ENCODE data around the gene ATXN10. TPM values are rescaled to one million over a fixed set of nuclear protein-coding genes. Genes with fewer than 3 reads are reported as not detected.
"Not testable (repeated sequence)": the region's sequence is repeated elsewhere in the genome, so short reads cannot be mapped to it uniquely, and the experiment has no call there.

Gene ATXN10, protein sequence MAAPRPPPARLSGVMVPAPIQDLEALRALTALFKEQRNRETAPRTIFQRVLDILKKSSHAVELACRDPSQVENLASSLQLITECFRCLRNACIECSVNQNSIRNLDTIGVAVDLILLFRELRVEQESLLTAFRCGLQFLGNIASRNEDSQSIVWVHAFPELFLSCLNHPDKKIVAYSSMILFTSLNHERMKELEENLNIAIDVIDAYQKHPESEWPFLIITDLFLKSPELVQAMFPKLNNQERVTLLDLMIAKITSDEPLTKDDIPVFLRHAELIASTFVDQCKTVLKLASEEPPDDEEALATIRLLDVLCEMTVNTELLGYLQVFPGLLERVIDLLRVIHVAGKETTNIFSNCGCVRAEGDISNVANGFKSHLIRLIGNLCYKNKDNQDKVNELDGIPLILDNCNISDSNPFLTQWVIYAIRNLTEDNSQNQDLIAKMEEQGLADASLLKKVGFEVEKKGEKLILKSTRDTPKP
- total RNA-seq: 10 to 100 TPM; 79.8 to 83.7 TPM

DNA sequence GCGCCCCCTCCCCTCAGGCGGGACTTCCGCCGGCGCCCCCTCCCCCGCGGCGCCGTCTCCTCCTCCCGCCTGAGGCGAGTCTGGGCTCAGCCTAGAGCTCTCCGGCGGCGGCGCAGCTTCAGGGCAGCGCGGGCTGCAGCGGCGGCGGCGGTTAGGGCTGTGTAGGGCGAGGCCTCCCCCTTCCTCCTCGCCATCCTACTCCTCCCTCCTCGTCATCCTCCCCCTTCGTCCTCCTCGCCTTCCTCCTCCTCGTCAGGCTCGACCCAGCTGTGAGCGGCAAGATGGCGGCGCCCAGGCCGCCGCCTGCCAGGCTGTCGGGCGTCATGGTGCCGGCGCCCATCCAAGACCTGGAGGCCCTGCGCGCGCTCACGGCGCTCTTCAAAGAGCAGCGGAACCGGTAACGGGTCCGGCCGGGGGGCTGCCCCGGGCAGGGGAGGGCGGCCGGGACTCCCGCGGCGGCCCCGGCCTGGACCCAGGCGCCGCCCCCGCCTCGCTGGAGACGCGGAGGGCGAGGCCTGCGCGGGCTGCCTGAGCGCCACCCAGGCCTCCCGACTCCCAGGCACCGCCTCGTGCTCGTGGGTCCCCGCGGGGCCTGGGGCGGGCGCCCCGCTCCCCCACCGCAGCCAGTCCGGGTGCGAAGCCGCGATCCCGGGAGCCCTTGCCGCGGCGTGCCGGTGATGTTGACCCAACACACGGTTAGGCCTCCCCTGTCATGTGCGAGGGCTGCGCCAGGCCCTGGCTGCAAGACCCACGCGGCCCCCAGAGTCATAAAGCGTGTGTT is at the start of gene ATXN10:
Gene ATXN10 (plus strand): TSS at position 52 of the 781 bp plus-strand sequence. CDS start 230 bp downstream, at position 282.
- DNase-seq: peak; percentile 76
- Mint-ChIP-seq H3K9me3 (no peaks in the 10 kb centered on the region), H3K27ac (peak within 1 kb of the TSS; percentile 75), H3K27me3 (ENCODE audit: low read depth) (peaks cover 3% of the 10 kb centered on the region), H3K4me1 (ENCODE audit: low read depth) (peaks cover 33% of the 10 kb centered on the region), H3K36me3 (ENCODE audit: low read depth) (peaks cover 8% of the 10 kb centered on the region), H3K4me3 (peak within 1 kb of the TSS; percentile 89)
- CTCF ChIA-PET: interaction anchor here (0.6 kb wide), 1 partner anchor 28 kb away, joined by 3 read pairs; no protein-coding TSS in a partner anchor
- intact Hi-C loops (cut with micrococcal nuclease): no loop called here

DNA sequence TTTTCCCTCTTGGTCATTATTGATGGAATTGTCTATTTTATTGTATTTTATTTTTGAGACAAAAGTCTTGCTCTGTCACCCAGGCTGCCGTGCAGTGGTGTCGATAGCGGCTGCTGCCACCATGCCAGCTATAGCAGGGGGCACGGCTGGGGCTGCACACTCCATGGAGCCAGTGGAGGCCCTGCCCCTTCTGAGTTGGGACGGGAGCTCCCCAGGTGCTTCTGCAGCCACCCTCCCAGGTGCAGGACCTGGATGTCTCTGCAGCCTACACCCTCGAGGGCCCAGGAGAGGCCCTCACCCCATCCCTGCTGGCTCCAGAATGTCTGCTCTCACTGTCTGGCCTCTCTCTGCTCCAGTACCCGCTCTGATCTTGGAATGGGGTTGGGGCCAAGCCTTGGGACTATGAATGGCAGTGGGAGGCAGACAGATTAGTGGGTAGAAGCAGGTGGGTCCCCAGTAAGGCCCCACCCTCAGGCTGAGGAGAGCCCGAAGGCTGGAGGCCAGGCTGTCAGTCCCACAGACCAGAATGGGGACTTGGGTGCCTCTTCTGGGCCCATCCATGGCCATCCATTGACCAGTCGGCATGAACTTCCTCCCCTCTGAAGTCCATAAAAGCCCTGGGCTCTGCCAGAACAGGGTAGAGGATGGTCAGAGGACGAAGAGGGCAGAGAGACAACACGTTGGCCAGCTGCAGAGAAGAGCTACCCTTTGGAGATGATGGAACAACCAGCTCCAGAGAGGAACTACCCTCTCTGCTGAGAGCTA is 49.6 kb upstream of the ATXN10 start:
- CTCF ChIA-PET: interaction anchor here (0.7 to 0.9 kb wide), 2 partner anchors 47 to 242 kb away, joined by 3 read pairs; no protein-coding TSS in a partner anchor
- Mint-ChIP-seq H3K27me3 (ENCODE audit: low read depth) (no peaks in the 10 kb centered on the region), H3K36me3 (ENCODE audit: low read depth) (no peaks in the 10 kb centered on the region), H3K27ac (no peak overlapping the region), H3K4me1 (ENCODE audit: low read depth) (peaks cover 2% of the 10 kb centered on the region), H3K9me3 (peaks cover 2% of the 10 kb centered on the region), H3K4me3 (no peak overlapping the region)
- intact Hi-C loops (cut with micrococcal nuclease): no loop called here
- DNase-seq: no peak

DNA sequence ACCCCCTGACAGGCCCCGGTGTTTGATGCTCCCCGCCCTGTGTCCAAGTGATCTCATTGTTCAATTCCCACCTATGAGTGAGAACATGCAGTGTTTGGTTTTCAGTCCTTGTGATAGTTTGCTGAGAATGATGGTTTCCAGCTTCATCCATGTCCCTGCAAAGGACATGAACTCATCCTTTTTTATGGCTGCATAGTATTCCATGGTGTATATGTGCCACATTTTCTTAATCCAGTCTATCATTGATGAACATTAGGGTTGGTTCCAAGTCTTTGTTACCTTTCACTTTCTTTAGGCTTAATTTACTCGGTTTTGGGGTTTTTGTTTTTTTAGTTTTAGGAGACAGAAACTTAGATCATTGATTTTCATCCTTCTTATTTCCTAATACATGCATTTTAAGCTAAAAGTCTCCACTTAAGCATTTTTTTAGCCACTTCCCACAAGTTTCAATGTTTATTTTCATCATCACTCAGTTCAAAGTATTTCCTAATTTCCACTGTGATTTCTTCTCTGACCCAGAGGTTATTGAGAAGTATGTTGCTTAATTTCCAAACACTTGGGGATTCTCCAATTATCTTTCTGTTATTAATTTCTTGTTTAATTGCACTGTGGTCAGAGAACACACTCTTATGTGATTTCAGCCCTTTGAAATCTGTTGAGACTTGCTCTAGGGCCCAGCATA is 48.0 kb upstream of the ATXN10 start:
- H3K4me3 Mint-ChIP-seq; H3K27me3 Mint-ChIP-seq (ENCODE audit: low read depth); CTCF ChIA-PET: not testable (repeated sequence)

DNA sequence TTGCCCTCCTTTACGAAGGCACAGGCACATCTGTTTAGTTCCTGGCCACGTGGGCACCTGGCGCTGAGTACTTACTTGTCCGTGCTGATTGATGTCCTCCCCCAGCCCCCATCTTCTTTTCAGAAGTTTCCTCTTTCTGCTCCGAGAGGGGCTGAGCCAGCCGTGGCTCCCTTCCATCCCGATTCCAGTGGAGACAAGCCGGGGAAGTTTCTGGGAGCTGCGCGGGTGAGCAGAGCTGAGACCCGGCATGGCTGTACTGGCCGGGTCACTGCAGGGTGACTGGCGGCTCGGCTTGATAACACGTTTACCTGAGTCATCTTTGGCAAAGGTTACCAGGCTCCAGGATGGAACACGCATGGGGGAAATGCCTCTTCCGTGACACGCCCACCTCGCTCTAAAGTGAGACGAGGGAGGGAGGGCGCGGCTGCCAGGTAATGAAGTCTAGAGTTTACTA is 45.4 kb upstream of the ATXN10 start:
- no peak for DNase-seq
- intact Hi-C loops (cut with micrococcal nuclease): no loop called here
- H3K27me3 Mint-ChIP-seq (ENCODE audit: low read depth): peaks cover 5% of the 10 kb centered on the region
- CTCF ChIA-PET: interaction anchor here (0.7 kb wide), 1 partner anchor 21 kb away, joined by 3 read pairs; no protein-coding TSS in a partner anchor
- no peaks in the 10 kb centered on the region for H3K36me3 Mint-ChIP-seq (ENCODE audit: low read depth)
- no peak overlapping the region for H3K4me3 Mint-ChIP-seq
- H3K27ac Mint-ChIP-seq: no peak overlapping the region
- H3K9me3 Mint-ChIP-seq: no peaks in the 10 kb centered on the region
- no peaks in the 10 kb centered on the region for H3K4me1 Mint-ChIP-seq (ENCODE audit: low read depth)

More for the DNA sequence above, 48.0 kb upstream of the ATXN10 start:
- H3K4me1 Mint-ChIP-seq (ENCODE audit: low read depth); H3K36me3 Mint-ChIP-seq (ENCODE audit: low read depth); intact Hi-C loops (cut with micrococcal nuclease); H3K9me3 Mint-ChIP-seq; H3K27ac Mint-ChIP-seq; DNase-seq: not testable (repeated sequence)

- intact Hi-C loops (cut with micrococcal nuclease): no loop called here
- CTCF ChIA-PET: interaction anchor here (2.6 kb wide), 1 partner anchor 50 kb away, joined by 7 read pairs; no protein-coding TSS in a partner anchor
- H3K4me3 Mint-ChIP-seq: no peak overlapping the region
- H3K4me1 Mint-ChIP-seq (ENCODE audit: low read depth): no peaks in the 10 kb centered on the region
- H3K27me3 Mint-ChIP-seq (ENCODE audit: low read depth): peaks cover 9% of the 10 kb centered on the region
- no peak overlapping the region for H3K27ac Mint-ChIP-seq
- no peaks in the 10 kb centered on the region for H3K36me3 Mint-ChIP-seq (ENCODE audit: low read depth)
- no peaks in the 10 kb centered on the region for H3K9me3 Mint-ChIP-seq
- DNase-seq: no peak
Measured at GRCh38 chr22:45627489-45628233, 44.0 kb upstream of the ATXN10 start.

DNA sequence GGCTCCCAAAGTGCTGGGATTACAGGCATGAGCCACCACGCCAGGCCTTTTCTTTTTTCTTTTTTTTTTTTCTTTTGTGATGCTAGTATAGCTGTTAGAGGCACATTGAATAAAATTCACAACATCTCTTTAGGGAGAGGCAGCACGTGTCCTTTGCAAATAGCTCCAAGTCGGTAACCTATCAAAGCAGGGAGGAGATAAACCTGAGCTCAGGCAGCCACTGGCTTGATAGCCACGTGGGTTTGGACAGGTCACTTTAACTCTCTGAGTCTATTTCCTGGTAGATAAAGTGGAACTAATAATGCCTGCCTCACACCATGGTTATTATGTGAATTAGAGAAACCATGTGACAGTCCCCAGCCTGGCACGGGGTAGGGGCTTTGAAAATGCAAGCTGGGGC is 43.1 kb upstream of the ATXN10 start:
- CTCF ChIA-PET: interaction anchor here (2.6 kb wide), 1 partner anchor 51 kb away, joined by 7 read pairs; no protein-coding TSS in a partner anchor
- H3K27me3 Mint-ChIP-seq (ENCODE audit: low read depth): peaks cover 12% of the 10 kb centered on the region

DNA sequence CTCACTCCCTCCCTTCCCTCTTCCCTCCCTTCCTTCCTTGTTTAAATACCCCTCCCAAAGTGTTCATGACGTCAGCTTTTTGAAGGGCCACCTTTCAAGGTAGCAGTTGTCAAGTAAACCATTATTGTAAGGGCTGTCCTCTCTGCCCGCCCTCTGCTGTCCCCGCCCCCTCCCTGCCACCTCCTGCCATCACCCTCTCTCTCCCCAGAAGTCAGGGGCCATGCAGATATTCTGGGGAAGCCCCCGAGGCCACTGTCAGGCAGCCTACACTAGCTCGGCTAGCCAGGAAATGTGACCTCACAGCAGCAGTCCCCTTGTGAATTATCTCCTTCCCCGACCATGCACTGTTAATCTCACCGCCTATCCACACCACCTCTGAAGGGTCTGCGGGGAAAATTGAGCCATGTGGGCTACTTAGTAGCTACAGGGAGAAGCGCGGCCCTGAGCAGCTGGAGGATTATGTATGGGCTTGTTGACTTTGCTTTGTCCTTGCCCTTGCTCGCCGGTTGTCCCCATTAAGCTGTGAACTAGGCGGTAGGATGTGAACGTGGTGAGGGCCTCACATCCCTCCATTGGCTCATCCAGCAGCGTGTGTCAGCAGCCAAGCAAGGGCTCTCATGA is 42.1 kb upstream of the ATXN10 start:
- Mint-ChIP-seq H3K27me3 (ENCODE audit: low read depth) (peaks cover 17% of the 10 kb centered on the region), H3K4me3 (no peak overlapping the region), H3K27ac (no peak overlapping the region), H3K36me3 (ENCODE audit: low read depth) (no peaks in the 10 kb centered on the region), H3K9me3 (no peaks in the 10 kb centered on the region), H3K4me1 (ENCODE audit: low read depth) (no peaks in the 10 kb centered on the region)
- no peak for DNase-seq
- intact Hi-C loops (cut with micrococcal nuclease): no loop called here
- CTCF ChIA-PET: interaction anchor here (2.6 kb wide), 1 partner anchor 52 kb away, joined by 7 read pairs; no protein-coding TSS in a partner anchor

More for the DNA sequence above, 43.1 kb upstream of the ATXN10 start:
- no peaks in the 10 kb centered on the region for H3K4me1 Mint-ChIP-seq (ENCODE audit: low read depth)
- no peak overlapping the region for H3K27ac Mint-ChIP-seq
- no peak overlapping the region for H3K4me3 Mint-ChIP-seq
- no peak for DNase-seq
- intact Hi-C loops (cut with micrococcal nuclease): no loop called here
- H3K36me3 Mint-ChIP-seq (ENCODE audit: low read depth): no peaks in the 10 kb centered on the region
- no peaks in the 10 kb centered on the region for H3K9me3 Mint-ChIP-seq

DNA sequence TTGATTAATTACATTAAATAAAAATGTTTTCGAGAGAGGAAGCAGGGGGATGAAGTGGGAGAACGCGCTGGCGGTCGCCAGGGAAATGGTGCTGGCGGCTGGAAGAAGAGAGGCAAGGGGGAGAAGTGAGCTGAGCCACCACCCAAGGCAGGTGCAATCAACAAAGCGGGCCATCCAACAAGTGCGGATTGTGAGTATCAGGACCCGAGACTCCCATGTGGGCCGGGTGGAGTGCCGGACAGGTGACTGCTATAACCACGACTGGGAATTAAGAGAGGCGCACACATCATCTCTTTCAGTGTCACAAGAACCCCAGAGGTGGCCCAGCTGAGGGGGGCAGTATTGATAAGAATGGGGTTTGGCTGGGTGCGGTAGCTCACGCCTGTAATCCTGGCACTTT is 41.2 kb upstream of the ATXN10 start:
- CTCF ChIA-PET: no interaction called here
- H3K27ac Mint-ChIP-seq: no peak overlapping the region
- intact Hi-C loops (cut with micrococcal nuclease): no loop called here
- no peaks in the 10 kb centered on the region for H3K9me3 Mint-ChIP-seq
- no peak for DNase-seq
- peaks cover 18% of the 10 kb centered on the region for H3K27me3 Mint-ChIP-seq (ENCODE audit: low read depth)
- no peak overlapping the region for H3K4me3 Mint-ChIP-seq
- no peaks in the 10 kb centered on the region for H3K36me3 Mint-ChIP-seq (ENCODE audit: low read depth)
- no peaks in the 10 kb centered on the region for H3K4me1 Mint-ChIP-seq (ENCODE audit: low read depth)

GRCh38 chr22:45631140-45631840 is 40.3 kb upstream of the ATXN10 start:
- no peak overlapping the region for H3K4me3 Mint-ChIP-seq

DNA sequence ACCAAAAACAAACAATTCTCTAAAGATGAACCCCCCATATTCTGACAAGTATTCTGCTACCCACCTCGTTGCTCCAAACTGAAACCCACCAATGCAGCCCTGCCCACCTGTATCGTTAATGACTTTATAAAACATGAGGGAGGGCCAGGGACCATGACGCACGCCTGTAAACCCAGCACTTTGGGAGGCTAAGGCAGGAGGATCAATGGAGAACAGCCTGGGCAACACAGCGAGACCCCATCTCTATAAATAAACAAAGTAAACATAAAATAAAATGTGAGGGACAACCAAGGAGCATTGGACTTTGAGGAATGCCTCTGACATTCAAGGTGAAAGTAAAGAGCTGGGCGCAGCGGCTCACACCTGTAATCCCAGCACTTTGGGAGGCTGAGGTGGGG is 39.8 kb upstream of the ATXN10 start:
- intact Hi-C loops (cut with micrococcal nuclease): no loop called here
- H3K27me3 Mint-ChIP-seq (ENCODE audit: low read depth): peaks cover 24% of the 10 kb centered on the region
- H3K4me1 Mint-ChIP-seq (ENCODE audit: low read depth): no peaks in the 10 kb centered on the region
- DNase-seq: no peak
- H3K4me3 Mint-ChIP-seq: no peak overlapping the region
- no peaks in the 10 kb centered on the region for H3K36me3 Mint-ChIP-seq (ENCODE audit: low read depth)
- H3K9me3 Mint-ChIP-seq: no peaks in the 10 kb centered on the region
- H3K27ac Mint-ChIP-seq: no peak overlapping the region
- CTCF ChIA-PET: no interaction called here

More at GRCh38 chr22:45631140-45631840, 40.3 kb upstream of the ATXN10 start:
- no peaks in the 10 kb centered on the region for H3K4me1 Mint-ChIP-seq (ENCODE audit: low read depth)
- CTCF ChIA-PET: no interaction called here
- H3K27ac Mint-ChIP-seq: no peak overlapping the region
- intact Hi-C loops (cut with micrococcal nuclease): no loop called here
- H3K9me3 Mint-ChIP-seq: no peaks in the 10 kb centered on the region
- H3K36me3 Mint-ChIP-seq (ENCODE audit: low read depth): no peaks in the 10 kb centered on the region
- H3K27me3 Mint-ChIP-seq (ENCODE audit: low read depth): peaks cover 18% of the 10 kb centered on the region
- DNase-seq: no peak

Data from activated naive CD4-positive, alpha-beta T cell treated with anti-CD3 and anti-CD28 coated beads for 36 hours (primary cell).